ENCODE measurements around the gene PHF12.

GRCh38 chr17:28954886-28955285, 3.6 kb upstream of the PHF12 start:
- TF ChIP-seq CTCF (IDR thresholded peaks at IDR 0.05; ENCODE audit: control extremely low read depth in 1 of 3, insufficient read depth in 1 of 3, low read depth in 1 of 3, low read length in 3 of 3) (no peak), POLR2A (IDR thresholded peaks at IDR 0.05; ENCODE audit: control extremely low read depth in 1 of 2, low read depth in 2 of 2, low read length in 2 of 2) (no peak), RFX5 (IDR thresholded peaks at IDR 0.05; ENCODE audit: borderline replicate concordance, low read depth, low read length) (no peak), MAFK (IDR thresholded peaks at IDR 0.05; ENCODE audit: low read depth, low read length) (no peak), SIRT6 (IDR thresholded peaks at IDR 0.05; ENCODE audit: low read length) (no peak), SIN3A (conservative IDR thresholded peaks at IDR 0.05 in 1 of 2, IDR thresholded peaks at IDR 0.05 in 1 of 2; ENCODE audit: low read depth in 1 of 2, low read length in 2 of 2) (no peak), EP300 (IDR thresholded peaks at IDR 0.05; ENCODE audit: borderline replicate concordance in 1 of 2, low read depth in 2 of 2, low read length in 2 of 2) (no peak), HDAC6 (IDR thresholded peaks at IDR 0.05; ENCODE audit: low read depth, low read length) (no peak), RAD21 (IDR thresholded peaks at IDR 0.05 in 1 of 2, conservative IDR thresholded peaks at IDR 0.05 in 1 of 2; ENCODE audit: low read depth in 2 of 2, low read length in 2 of 2) (no peak), CHD2 (IDR thresholded peaks at IDR 0.05; ENCODE audit: low read length) (no peak), MAX (IDR thresholded peaks at IDR 0.05) (no peak), NRF1 (IDR thresholded peaks at IDR 0.05; ENCODE audit: low read depth, low read length) (no peak), TCF12 (IDR thresholded peaks at IDR 0.05; ENCODE audit: low read depth, low read length) (no peak)
